ENCODE data around the gene PEAK1. TPM values are rescaled to one million over a fixed set of nuclear protein-coding genes. Genes with fewer than 3 reads are reported as not detected.

PEAK1 gene
- total RNA-seq, 1 experiment from 2014 or later, result 16.5 TPM

DNA sequence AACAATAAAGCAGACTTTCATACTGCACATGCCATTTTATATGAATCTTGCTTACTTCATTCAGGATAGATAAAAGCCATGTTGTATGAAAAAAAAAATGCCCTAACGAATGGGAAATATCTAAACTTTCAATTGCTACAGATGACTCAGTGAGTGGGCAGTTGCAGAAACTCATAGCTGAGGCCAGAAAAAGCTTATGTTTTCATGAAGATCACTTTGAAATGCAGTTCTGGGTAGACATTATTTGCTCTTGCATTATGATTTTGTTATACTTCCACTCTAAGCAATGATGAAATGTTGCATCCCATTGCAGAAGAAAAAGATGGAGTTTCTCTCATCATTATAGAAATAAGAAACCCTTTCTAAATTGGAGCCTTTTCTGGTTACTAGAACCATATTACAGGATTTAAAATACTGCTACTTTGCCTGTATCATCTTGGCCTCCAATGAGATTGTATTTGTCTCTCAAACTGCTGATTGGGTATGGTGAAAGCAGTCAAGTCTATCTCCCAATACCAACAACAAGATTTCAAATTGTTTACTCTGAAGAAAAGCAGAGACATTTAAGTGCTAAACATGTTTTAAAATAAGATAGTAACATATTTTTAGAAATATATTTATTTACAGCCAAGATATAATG, 17.0 kb downstream of the PEAK1 start:
- DNase-seq (ENCODE audit: low read depth), result peak; percentile 31

DNA sequence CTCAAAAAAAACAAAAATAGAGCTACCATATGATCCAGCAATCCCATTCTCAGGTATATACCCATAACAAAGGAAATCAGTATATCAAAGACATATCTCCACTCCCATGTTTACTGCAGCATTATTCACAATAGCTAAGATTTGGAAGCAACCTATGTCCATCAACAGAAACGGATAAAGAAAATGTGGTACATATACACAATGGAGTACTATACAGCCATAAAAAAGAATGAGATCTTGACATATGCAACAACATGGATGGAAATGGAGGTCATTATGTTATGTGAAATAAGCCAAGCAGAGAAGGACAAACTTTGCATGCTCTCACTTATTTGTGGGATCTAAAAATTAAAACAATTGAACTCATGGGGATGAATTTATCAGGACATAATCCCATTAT, 19.6 kb downstream of the PEAK1 start:
- no peak for DNase-seq (ENCODE audit: low read depth)

DNA sequence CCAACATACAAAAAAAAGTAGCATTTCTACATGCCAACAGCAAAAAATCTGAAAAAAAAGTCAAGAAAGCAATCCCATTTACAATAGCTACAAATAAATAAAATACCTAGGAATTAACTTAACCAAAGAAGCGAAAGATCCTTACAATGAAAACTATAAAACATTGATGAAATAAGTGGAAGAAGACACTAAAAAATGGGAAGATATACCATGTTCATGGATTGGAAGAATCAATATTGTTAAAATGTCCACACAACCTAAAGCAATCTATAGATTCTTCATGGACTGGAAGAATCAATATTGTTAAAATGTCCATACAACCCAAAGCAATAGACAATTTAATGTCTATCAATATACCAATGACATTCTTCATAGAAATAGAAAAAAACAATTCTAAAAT, 21.0 kb downstream of the PEAK1 start:
- DNase-seq (ENCODE audit: low read depth), result no peak

DNA sequence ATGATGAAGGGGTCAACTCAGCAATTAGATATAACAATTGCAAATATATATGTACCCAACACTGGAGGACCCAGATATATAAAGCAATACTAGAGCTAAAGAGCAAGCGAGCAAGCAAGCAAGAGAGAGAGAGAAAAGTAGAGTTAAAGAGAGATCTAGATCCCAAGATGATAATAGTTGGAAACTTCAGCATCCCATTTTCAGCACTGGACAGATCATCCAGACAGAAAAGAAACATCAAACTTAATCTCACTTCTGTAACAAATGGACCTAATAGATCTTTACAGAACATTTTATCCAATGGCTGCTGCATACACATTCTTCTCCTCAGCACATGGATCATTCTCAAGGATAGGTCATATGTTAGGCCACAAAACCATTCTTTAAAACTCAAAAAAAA, 23.2 kb downstream of the PEAK1 start:
- DNase-seq (ENCODE audit: low read depth), result no peak

DNA sequence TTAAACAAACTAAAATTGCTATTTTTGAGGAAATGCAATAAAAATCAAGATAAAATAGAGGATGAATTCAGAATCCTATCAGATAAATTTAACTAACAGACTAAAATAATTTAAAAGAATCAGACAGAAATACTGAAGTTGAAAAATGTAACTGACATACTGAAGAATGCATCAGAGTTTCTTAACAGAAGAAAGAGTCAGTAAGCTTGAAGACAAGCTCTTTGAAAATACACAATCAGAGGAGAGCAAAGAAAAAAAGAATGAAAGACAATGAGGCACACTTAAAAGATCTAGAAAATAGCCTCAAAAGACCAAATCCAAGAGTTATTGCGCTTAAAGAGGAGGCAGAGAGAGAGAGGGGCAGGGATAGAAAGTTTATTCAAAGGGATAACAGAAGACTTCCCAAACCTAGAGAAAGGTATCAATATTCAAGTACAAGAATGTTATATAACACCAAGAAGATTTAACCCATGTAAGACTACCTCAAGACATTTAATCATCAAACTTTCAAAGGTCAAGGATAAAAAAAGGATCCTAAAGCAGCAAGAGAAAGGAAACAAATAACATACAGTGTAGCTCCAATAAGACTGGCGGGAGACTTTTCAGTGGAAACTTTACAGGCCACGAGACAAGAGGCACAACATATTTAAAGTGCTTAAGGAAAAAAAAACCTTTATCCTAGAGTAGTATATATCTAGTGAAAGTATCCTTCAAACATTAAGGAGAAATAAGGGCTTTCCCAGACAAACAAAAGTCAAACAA, 24.7 kb downstream of the PEAK1 start:
- no peak for DNase-seq (ENCODE audit: low read depth)

DNA sequence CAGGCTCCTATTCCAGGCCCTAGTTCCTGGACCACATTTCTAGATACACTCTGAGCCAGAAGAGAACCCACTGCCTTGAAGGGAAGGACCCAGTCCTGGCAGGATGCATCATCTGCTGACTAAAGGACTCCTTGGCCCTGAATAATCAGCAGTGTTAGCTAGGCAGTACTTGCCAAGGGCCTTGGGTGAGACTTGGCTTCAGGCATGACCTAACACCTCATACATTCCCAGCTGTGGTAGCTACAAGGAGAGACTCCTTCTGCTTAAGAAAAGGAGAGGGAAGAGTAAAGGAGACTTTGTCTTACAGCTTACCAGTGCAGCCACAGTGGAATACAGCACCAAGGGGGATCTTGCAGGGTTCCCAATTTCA, 26.4 kb downstream of the PEAK1 start:
- peak; percentile 33 for DNase-seq (ENCODE audit: low read depth)

DNA sequence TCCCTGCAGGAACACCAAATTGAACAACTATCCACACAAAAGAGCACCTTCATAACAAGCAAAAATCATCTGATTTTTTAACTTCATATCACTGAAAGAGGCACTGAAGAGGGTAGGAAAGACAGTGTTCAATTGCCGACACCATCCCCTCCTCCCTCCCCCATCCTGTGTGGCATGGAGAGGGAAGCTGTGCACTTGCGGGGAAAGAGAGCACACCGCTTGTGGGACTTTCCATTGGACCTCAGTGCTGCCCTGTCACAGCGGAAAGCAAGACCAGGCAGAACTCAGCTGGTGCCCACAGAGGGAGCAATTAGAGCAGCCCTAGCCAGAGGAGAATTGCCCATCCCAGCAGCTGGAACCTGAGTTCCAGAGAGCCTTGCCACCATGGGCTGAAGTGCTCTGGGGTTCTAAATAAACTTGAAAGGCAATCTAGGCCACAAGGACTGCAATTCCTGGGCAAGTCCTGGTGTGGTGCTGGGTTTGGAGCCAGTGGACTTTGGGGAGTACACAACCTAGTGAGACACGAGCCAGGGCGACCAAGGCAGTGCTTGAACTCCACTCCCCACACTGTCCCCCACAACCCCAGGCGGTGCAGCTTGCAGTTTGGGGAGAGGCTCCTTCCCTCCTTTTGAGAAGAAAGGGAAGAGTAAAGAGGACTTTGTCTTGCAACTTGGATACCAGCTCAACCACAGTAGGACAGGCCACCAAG, 27.0 kb downstream of the PEAK1 start:
- no peak for DNase-seq (ENCODE audit: low read depth)

DNA sequence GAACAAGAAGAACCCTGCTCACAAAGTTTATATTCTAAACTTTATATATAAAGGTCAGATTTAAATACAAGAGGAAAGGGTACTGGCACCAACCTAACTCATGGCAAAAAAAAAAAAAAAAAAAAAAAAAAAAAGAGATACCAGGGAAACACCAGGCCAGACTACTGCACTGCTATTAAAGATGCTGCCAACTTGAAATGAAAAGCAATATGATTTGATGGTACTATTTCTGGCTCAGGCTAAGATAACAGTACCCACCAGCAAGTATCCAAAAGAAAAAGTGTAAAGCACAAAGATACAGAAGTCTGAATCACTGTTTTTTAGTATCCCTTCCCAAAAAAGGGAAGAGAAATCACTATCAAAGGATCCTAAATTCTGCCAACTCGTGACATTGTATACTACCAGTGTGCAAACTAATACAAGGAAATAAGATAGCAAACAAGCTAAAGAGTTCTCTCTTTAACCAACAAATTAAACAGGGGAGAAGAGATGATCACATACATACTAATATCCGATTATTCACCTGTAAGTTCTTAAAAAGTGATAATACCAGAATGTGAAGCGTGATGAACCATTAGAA, 28.4 kb downstream of the PEAK1 start:
- no peak for DNase-seq (ENCODE audit: low read depth)

DNA sequence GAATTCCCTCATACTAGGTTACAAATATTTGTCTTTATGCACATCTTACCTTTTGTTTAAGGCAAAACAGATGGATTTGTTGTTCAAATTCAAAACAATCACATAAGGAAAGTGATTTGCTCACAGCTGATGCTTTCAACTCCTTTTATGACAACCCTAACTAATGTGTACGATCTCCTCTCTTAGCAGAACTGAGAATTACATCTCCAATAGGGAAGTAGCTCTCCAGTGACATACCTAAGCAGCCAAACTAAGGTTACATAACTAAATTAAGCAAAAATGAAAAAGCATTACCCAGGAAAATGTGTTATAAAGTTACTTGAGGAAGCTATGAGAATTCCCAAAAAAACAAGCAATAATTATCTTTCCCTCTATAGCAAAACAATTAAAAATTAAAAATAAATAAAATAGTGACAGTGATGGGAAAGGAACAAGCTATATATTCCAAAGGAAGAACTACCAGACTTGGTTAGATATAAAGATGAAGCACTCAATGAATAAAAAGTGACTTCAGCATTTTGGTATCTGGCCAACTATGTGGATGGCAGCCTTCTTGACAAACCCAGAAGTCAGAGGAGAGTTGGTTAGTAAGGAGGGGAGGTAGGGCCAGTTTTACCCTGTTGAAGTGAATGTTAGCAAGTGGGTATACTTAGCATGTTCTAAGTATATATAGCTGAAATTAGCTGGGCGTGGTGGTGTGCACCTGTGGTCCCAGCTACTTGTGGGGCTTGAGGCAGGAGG, 32.4 kb downstream of the PEAK1 start:
- no peak for DNase-seq (ENCODE audit: low read depth)

DNA sequence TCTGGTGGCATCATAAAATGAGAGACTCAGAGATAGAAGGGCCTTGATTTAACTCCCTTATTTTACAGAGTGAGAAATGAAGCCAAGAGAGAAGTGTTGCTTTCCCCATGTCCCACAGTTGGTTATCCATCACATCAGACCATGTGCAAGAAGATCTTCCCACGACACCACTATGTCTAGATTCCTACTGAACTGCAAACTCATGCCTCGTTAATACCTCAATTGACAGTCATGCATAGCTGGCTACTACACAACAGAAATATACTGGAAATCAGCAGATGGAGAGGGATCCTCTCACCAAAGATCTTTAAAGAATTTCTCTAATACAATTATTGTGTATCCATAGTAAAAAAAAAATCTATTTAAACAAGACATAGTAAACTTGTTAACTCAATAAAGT, 33.3 kb downstream of the PEAK1 start:
- no peak for DNase-seq (ENCODE audit: low read depth)

DNA sequence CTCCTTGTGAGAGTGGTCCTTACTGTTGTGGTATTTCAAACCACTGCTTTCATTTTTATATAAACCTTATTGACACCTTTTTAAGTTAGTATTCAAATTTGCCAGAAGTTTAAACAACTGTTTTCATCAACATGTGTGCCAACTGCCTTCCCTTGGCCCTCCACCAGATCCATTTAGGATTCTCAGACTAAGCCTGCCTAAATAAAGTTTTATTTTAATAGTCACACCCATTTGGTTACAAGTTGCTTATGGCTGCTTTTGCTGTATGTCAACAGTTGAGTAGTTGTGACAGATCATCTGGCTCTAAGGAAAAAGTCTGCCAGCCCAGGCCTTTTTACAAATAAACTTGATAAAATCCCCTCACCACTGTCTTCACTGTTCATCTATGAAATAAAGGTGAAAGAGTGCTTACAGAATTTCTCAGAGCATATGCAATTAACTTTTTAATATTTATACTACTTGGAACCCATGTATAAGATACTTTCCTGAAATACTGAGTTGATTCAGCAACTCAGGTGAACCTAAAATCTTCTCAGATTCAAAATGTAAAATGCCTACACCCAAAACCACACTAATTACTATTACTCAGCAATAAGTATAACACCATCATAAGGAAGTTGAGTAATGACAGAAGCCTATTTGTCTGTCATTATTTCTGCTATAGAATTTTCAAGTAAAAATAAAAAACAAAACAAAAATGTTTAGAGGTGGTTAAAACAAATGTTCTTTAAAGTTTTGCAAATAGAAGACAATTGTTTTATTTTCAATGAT, 35.1 kb downstream of the PEAK1 start:
- no peak for DNase-seq (ENCODE audit: low read depth)

DNA sequence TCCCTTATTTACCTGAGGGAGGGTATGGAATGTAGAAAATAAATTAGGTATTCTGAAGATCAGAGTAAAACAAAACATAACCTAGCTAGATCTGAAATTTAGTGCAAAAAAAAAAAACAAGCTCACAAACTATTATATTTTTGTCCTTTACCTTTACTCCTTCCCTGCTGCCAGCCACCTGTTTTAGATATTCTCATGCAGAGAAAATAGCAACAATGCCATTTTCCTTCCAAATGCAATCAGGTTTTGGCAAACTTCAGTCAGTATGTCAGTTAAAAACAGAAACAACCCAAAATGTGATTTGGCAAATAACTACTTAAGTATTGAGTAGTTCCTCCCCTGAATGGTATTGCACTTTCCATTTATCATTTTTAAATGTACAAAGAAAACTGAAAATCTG, 35.8 kb downstream of the PEAK1 start:
- DNase-seq (ENCODE audit: low read depth), result no peak

DNA sequence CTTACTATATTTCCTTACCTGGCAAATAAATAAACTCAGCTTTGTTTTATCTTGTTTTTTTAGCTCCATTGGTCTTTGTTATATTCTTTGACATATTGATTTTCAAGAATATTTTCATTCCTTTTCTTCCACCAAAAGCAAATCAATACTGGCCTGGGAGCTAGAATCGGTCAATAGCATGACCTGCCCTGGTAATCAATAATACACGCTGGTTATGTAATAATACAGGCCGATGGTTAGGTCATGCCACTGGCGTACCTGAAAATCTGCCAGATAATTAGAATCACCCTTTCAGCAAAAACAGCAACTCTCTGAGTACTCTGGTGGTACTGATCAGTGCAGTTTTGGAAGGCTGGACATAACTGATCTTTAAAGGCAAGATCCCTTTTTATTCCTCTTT, 39.9 kb downstream of the PEAK1 start:
- no peak for DNase-seq (ENCODE audit: low read depth)

DNA sequence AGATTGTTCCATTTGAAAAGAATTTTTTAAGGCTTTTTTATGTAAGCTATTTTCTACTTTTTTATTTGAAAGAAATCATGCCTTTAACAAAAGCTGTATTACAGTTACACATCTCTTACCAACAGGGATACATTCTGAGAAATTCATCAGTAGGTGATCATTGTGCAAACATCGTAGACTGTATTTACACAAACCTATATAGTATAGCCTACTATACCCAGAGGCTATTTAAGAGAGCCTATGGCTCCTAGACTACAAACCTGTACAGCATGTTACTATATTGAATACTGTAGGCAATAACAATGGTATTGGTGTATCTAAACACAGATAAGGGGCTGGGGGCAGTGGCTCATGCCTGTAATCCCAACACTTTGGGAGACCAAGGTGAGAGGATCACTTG, 43.1 kb downstream of the PEAK1 start:
- DNase-seq (ENCODE audit: low read depth), result no peak

DNA sequence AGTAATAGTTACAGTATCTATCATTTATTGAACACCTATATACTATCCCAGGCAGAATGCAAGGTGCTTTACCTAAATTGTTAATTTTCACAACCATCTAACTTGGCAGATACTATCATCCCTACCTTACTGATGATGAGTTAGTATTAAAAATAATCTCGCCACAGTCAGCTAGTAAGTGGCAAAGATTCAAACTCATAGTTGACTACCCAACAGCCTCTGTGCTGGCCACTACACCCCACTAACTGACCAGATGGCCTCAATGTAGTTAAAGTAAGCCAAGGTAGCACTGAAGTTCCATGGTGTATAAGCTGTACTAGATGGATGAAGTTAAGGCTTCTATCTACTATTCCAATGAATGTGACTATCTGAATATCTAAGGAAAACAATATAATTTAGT, 44.8 kb downstream of the PEAK1 start:
- DNase-seq (ENCODE audit: low read depth), result no peak

DNA sequence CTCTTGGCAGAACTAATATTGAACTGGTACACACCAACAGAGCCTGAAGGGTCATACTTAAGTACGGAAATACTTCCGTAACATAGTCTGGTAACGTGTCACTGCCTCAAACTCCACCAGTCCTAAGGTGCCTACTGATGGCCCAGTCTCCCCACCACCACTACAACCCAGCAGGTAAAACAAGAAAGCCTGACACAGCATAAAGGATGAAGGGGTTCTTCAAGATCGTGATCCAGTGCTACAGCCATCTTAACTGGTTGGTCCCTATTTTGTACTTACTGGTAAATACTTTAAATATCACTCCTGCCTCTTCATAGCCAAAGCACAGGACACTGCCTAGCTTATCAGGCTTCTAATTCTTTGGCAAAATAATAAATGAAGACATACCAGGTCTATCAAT, 46.5 kb downstream of the PEAK1 start:
- DNase-seq (ENCODE audit: low read depth), result no peak

DNA sequence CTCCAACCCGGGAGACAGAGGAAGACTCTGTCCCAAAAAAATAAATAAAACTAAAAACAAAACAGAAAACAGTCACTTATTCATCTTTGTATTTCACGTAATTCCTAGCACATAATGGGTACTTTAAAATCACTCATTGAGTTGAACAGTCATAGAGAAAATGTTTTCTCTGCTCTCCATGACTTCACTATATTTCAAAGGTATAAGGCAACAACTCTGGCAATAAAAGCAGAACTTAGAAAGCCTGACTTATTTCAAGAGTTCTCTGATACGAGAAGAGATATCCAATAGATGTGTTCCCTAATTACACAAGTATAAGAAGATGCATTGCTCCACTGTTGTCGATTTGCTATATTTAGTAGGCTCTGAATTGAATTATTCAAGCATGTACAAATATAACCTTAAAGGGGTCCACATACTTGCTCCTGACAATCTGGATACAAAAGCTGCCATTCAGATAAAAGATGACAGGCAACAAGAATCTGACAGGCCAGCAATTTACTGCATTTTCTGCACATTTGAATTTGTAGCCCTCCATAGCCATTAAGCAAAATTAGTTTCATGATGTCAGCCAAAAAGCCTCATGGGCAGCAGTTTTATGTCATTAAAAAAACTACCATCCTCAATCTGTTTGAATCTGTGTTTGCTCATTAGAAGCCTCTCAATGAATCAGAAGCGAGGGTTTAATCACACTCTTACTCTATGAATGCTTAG, 47.9 kb downstream of the PEAK1 start:
- DNase-seq (ENCODE audit: low read depth), result no peak

DNA sequence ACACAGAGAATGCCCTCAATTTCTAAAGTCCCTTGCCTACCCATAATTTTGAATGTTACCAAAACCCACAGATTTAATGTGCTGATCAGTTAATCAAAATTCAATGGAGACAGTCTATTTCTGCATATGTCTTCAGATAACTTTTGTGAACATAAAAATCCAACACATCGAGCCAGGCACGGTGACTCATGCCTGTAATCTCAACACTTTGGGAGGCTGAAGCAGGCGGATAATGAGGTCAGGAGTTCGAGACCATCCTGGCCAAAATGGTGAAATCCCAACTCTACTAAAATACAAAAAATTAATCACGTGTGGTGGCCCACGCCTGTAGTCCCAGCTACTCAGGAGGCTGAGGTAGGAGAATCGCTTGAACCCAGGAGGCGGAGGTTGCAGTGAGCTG, 49.3 kb downstream of the PEAK1 start:
- no peak for DNase-seq (ENCODE audit: low read depth)

DNA sequence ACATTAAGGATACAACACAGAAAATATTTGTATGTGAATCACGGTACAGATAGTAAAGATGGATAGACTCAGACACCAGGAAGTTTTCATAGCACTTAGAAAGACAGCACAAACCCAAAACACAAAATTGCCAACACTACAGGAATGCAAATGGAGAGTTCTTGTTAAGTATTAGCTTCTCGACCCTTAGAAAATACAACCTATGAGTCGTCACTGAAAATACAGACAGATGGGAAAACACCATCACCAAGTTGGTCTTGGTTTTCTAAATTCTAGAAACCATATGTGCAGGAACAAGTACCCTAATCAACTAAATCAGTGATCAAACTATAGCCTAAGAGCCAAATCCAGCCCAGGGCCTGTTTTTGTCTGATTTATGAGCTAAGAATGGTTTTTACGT, 50.7 kb downstream of the PEAK1 start:
- DNase-seq (ENCODE audit: low read depth), result no peak

DNA sequence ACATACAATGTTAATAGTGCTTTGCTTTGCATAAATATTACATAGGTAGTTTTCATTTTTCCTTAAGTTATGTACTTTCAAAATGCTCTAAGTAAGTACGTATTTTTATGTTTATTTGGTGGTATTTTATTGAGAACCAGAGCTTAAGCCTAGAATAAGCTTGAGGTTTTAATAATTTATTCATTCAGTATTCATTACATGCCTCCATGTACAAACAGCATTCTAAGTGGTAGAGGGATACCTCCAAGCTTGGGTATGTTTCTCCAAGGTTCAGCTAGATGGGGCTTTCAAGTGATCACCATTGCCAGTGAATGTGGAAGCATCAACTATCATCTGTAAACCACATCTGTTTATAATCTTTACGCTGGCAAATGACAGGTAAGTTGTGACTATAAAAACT, 52.3 kb downstream of the PEAK1 start:
- DNase-seq (ENCODE audit: low read depth), result no peak
